WTC11 (cell line): ENCODE measurements around the gene SLC12A9. TPM values are rescaled to one million over a fixed set of nuclear protein-coding genes. Genes with fewer than 3 reads are reported as not detected.
A peak's percentile ranks its signal among the peaks of the same experiment; 100 is the strongest.

Experiments used
- ATAC-seq: fragments of 200-7000 bp; cut with Tn5 transposase; 2 replicates; pipeline ENCODE4 v1.10.0; 2021; ENCODE audit warnings: mild to moderate bottlenecking, moderate library complexity
- CTCF ChIA-PET: fragments of 300-600 bp; sonication (Branson Sonifier 250); formaldehyde crosslinking; loops from one replicate; lab custom pipeline; 2021; ENCODE audit warnings: antibody characterized with exemption; lab: Charles Lee
- POLR2A ChIA-PET: fragments of 350-600 bp; sonication (Branson Sonifier 250); formaldehyde crosslinking; loops from one replicate; lab custom pipeline; 2021; ENCODE audit warnings: antibody characterized with exemption; lab: Charles Lee
- DNase-seq: peaks from one replicate; pipeline ENCODE4 v3.0.0; 2021; ENCODE audit warnings: low spot score
- H3K27ac Mint-ChIP-seq: 2 replicates; pipeline ENCODE4 v1.8.0; 2021; ENCODE audit warnings: mixed read lengths
- H3K27me3 Mint-ChIP-seq: 2 replicates; pipeline ENCODE4 v1.8.0; 2021; ENCODE audit warnings: low read depth, mild to moderate bottlenecking, moderate library complexity, mixed read lengths
- H3K36me3 Mint-ChIP-seq: 2 replicates; pipeline ENCODE4 v1.8.0; 2021; ENCODE audit warnings: mixed read lengths
- H3K4me1 Mint-ChIP-seq: 2 replicates; pipeline ENCODE4 v1.8.0; 2022; ENCODE audit warnings: mixed read lengths
- H3K4me3 Mint-ChIP-seq: 2 replicates; pipeline ENCODE4 v1.8.0; 2021; ENCODE audit warnings: mild to moderate bottlenecking, moderate library complexity, mixed read lengths
- H3K9me3 Mint-ChIP-seq: 2 replicates; pipeline ENCODE4 v1.8.0; 2021; ENCODE audit warnings: mixed read lengths
- AFF4 ChIP-seq: sonication (generic); formaldehyde crosslinking; IDR thresholded peaks from 2 replicates; pipeline ENCODE4 v1.8.1; 2023; ENCODE audit warnings: mild to moderate bottlenecking, missing genetic modification reagents, borderline replicate concordance
- ATF1 ChIP-seq: sonication (generic); formaldehyde crosslinking; IDR thresholded peaks from 2 replicates; pipeline ENCODE4 v1.8.1; 2023; ENCODE audit warnings: mild to moderate bottlenecking, moderate library complexity, missing genetic modification reagents
- ATF3 ChIP-seq: sonication (generic); formaldehyde crosslinking; conservative IDR thresholded peaks from 2 replicates; pipeline ENCODE4 v1.8.1; 2022; ENCODE audit warnings: mild to moderate bottlenecking, missing genetic modification reagents
- E2F5 ChIP-seq: sonication (generic); formaldehyde crosslinking; IDR thresholded peaks from 2 replicates; pipeline ENCODE4 v1.8.1; 2022; ENCODE audit warnings: mild to moderate bottlenecking, moderate library complexity, missing genetic modification reagents
- EMX1 ChIP-seq: fragments of 250-450 bp; sonication (Bioruptor Pico); IDR thresholded peaks from 2 replicates; pipeline ENCODE4 v1.8.0; 2021; ENCODE audit warnings: mild to moderate bottlenecking
- ESRRA ChIP-seq: sonication (generic); formaldehyde crosslinking; IDR thresholded peaks from 2 replicates; pipeline ENCODE4 v1.8.1; 2022; ENCODE audit warnings: mild to moderate bottlenecking, missing genetic modification reagents, borderline replicate concordance
- GRHL2 ChIP-seq: fragments of 250-450 bp; sonication (Bioruptor Pico); IDR thresholded peaks from 2 replicates; pipeline ENCODE4 v1.8.0; 2022; ENCODE audit warnings: mild to moderate bottlenecking, moderate library complexity; ENCODE audit not compliant: insufficient replicate concordance, severe bottlenecking
- GTF2I ChIP-seq: fragments of 250-450 bp; sonication (Bioruptor Pico); conservative IDR thresholded peaks from 2 replicates; pipeline ENCODE4 v1.4.0; 2021; ENCODE audit warnings: mild to moderate bottlenecking
- JAZF1 ChIP-seq: fragments of 250-450 bp; sonication (Bioruptor Pico); IDR thresholded peaks from 2 replicates; pipeline ENCODE4 v1.9.0; 2021; ENCODE audit warnings: moderate library complexity, mild to moderate bottlenecking, inconsistent platforms
- JUN ChIP-seq: sonication (generic); formaldehyde crosslinking; IDR thresholded peaks from 2 replicates; pipeline ENCODE4 v1.8.0; 2023; ENCODE audit warnings: mild to moderate bottlenecking, missing genetic modification reagents
- NR3C1 ChIP-seq: sonication (generic); formaldehyde crosslinking; conservative IDR thresholded peaks from 2 replicates; pipeline ENCODE4 v1.8.1; 2023; ENCODE audit warnings: low read depth, mild to moderate bottlenecking, missing genetic modification reagents
- OVOL2 ChIP-seq: fragments of 250-450 bp; sonication (Bioruptor Pico); IDR thresholded peaks from 2 replicates; pipeline ENCODE4 v1.9.0; 2021; ENCODE audit warnings: mild to moderate bottlenecking, borderline replicate concordance
- RELA ChIP-seq: sonication (generic); formaldehyde crosslinking; IDR thresholded peaks from 2 replicates; pipeline ENCODE4 v1.8.1; 2022; ENCODE audit warnings: missing genetic modification reagents, mild to moderate bottlenecking, borderline replicate concordance
- SMAD3 ChIP-seq: sonication (generic); formaldehyde crosslinking; IDR thresholded peaks from 2 replicates; pipeline ENCODE4 v1.8.0; 2022; ENCODE audit warnings: missing genetic modification reagents, mild to moderate bottlenecking, borderline replicate concordance
- SMAD4 ChIP-seq: sonication (generic); formaldehyde crosslinking; IDR thresholded peaks from 2 replicates; pipeline ENCODE4 v1.8.0; 2022; ENCODE audit warnings: mild to moderate bottlenecking, missing genetic modification reagents
- ZNF138 ChIP-seq: sonication (generic); formaldehyde crosslinking; conservative IDR thresholded peaks from 2 replicates; pipeline ENCODE4 v1.8.1; 2022; ENCODE audit warnings: mild to moderate bottlenecking, moderate library complexity, missing genetic modification reagents
- ZNF232 ChIP-seq: sonication (generic); formaldehyde crosslinking; IDR thresholded peaks from 2 replicates; pipeline ENCODE4 v1.8.0; 2022; ENCODE audit warnings: mild to moderate bottlenecking, missing genetic modification reagents
- ZNF512 ChIP-seq: sonication (generic); formaldehyde crosslinking; IDR thresholded peaks from 2 replicates; pipeline ENCODE4 v1.8.1; 2022; ENCODE audit warnings: missing genetic modification reagents, borderline replicate concordance
- ZSCAN18 ChIP-seq: fragments of 250-450 bp; sonication (Bioruptor Pico); IDR thresholded peaks from 2 replicates; pipeline ENCODE4 v2.1.2; 2022; ENCODE audit warnings: mild to moderate bottlenecking, moderate library complexity
- total RNA-seq: library from RNA; stranded (reverse); gene quantifications from 3 replicates; pipeline ENCODE4 v1.2.3, GENCODE V29; 2021
- TF ChIP-seq, protein P1 (sequence below): fragments of 250-450 bp; sonication (Bioruptor Pico); IDR thresholded peaks from 2 replicates; pipeline ENCODE4 v1.9.0; 2021; ENCODE audit warnings: moderate library complexity, mild to moderate bottlenecking, inconsistent platforms, borderline replicate concordance
- TF ChIP-seq, protein P2 (sequence below): fragments of 250-450 bp; sonication (Bioruptor Pico); IDR thresholded peaks from 2 replicates; pipeline ENCODE4 v1.8.0; 2021; ENCODE audit warnings: mild to moderate bottlenecking
- TF ChIP-seq, protein P3 (sequence below): sonication (generic); formaldehyde crosslinking; IDR thresholded peaks from 2 replicates; pipeline ENCODE4 v1.8.1; 2022; ENCODE audit warnings: mild to moderate bottlenecking, missing genetic modification reagents, moderate library complexity, borderline replicate concordance

Gene SLC12A9
- total RNA-seq, 1 experiment from 2014 or later = 39.3 TPM

GRCh38 chr7:100882785-100883526 is 30.4 kb downstream of the SLC12A9 start:
- TF ChIP-seq ESRRA = no peak
- TF ChIP-seq, protein P1, sequence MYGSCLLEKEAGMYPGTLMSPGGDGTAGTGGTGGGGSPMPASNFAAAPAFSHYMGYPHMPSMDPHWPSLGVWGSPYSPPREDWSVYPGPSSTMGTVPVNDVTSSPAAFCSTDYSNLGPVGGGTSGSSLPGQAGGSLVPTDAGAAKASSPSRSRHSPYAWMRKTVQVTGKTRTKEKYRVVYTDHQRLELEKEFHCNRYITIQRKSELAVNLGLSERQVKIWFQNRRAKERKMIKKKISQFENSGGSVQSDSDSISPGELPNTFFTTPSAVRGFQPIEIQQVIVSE (CRISPR knock-in tag) = no peak
- TF ChIP-seq ZNF138 (CRISPR knock-in tag) = no peak
- TF ChIP-seq OVOL2 (CRISPR knock-in tag) = no peak
- no peak for TF ChIP-seq SMAD4 (CRISPR knock-in tag)
- TF ChIP-seq ZNF512 = no peak
- no peak for TF ChIP-seq GRHL2 (CRISPR knock-in tag)
- no peak for TF ChIP-seq JUN (CRISPR knock-in tag)
- TF ChIP-seq JAZF1 (CRISPR knock-in tag) = no peak
- no peak for TF ChIP-seq AFF4 (CRISPR knock-in tag)
- TF ChIP-seq, protein P2, sequence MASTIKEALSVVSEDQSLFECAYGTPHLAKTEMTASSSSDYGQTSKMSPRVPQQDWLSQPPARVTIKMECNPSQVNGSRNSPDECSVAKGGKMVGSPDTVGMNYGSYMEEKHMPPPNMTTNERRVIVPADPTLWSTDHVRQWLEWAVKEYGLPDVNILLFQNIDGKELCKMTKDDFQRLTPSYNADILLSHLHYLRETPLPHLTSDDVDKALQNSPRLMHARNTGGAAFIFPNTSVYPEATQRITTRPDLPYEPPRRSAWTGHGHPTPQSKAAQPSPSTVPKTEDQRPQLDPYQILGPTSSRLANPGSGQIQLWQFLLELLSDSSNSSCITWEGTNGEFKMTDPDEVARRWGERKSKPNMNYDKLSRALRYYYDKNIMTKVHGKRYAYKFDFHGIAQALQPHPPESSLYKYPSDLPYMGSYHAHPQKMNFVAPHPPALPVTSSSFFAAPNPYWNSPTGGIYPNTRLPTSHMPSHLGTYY (CRISPR knock-in tag) = no peak
- no peak for TF ChIP-seq SMAD3 (CRISPR knock-in tag)
- no peak for TF ChIP-seq ATF1
- H3K36me3 Mint-ChIP-seq = peaks cover 92% of the 10 kb centered on the region

GRCh38 chr7:100884736-100885439 is 32.4 kb downstream of the SLC12A9 start:
- no peak for DNase-seq
- peaks cover 31% of the 10 kb centered on the region for H3K4me1 Mint-ChIP-seq
- CTCF ChIA-PET = no interaction called here
- H3K27ac Mint-ChIP-seq = peak overlapping the region; percentile 74
- POLR2A ChIA-PET = no interaction called here
- peaks cover 81% of the 10 kb centered on the region for H3K36me3 Mint-ChIP-seq
- no peaks in the 10 kb centered on the region for H3K27me3 Mint-ChIP-seq
- H3K9me3 Mint-ChIP-seq = no peaks in the 10 kb centered on the region
- H3K4me3 Mint-ChIP-seq = no peak overlapping the region
- ATAC-seq = no peak
- TF ChIP-seq RELA (CRISPR knock-in tag) (no peak), ZSCAN18 (CRISPR knock-in tag) (no peak), EMX1 (CRISPR knock-in tag) (no peak), SMAD4 (CRISPR knock-in tag) (no peak), E2F5 (CRISPR knock-in tag) (no peak), NR3C1 (no peak), ATF3 (CRISPR knock-in tag) (no peak), GTF2I (CRISPR knock-in tag) (no peak), ZNF232 (CRISPR knock-in tag) (no peak)
- TF ChIP-seq, protein P3, sequence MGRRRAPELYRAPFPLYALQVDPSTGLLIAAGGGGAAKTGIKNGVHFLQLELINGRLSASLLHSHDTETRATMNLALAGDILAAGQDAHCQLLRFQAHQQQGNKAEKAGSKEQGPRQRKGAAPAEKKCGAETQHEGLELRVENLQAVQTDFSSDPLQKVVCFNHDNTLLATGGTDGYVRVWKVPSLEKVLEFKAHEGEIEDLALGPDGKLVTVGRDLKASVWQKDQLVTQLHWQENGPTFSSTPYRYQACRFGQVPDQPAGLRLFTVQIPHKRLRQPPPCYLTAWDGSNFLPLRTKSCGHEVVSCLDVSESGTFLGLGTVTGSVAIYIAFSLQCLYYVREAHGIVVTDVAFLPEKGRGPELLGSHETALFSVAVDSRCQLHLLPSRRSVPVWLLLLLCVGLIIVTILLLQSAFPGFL (CRISPR knock-in tag) = no peak

More at GRCh38 chr7:100882785-100883526, 30.4 kb downstream of the SLC12A9 start:
- ATAC-seq = no peak
- ChIA-PET POLR2A (no interaction called here), CTCF (interaction anchor here (0.6 to 0.7 kb wide), 2 partner anchors 55 to 334 kb away, joined by 3 read pairs; partner anchors contain the start of gene EPHB4)
- Mint-ChIP-seq H3K4me3 (no peak overlapping the region), H3K27ac (peak overlapping the region; percentile 85), H3K9me3 (no peaks in the 10 kb centered on the region), H3K4me1 (peaks cover 24% of the 10 kb centered on the region), H3K27me3 (no peaks in the 10 kb centered on the region)
- no peak for DNase-seq
